Neural cell (in vitro differentiated cells): Measurements from ENCODE around the gene ACAP3. TPM values are rescaled to one million over a fixed set of nuclear protein-coding genes. Genes with fewer than 3 reads are reported as not detected.

Experiments used
- H2AFZ ChIP-seq: fragments of 200-600, 300-800 bp; sonication (generic), shearing (Covaris generic); 2 replicates; pipeline ENCODE4 v1.6.0; 2014; ENCODE audit warnings: low read depth, mild to moderate bottlenecking, antibody characterized with exemption, low read length, moderate library complexity
- H3F3A ChIP-seq: fragments of 200-600 bp; shearing (Covaris generic); 2 replicates; pipeline ENCODE4 v1.6.1; 2016; ENCODE audit warnings: mild to moderate bottlenecking, moderate library complexity, mixed read lengths, antibody characterized with exemption, low read length; ENCODE audit not compliant: insufficient read depth, poor library complexity, severe bottlenecking
- H3K27ac ChIP-seq: fragments of 200-600, 300-800 bp; sonication (generic), shearing (Covaris generic); 2 replicates; pipeline ENCODE4 v1.5.1; 2014; ENCODE audit warnings: mild to moderate bottlenecking, low read length, moderate library complexity
- H3K27me3 ChIP-seq: fragments of 300-800, 200-600 bp; sonication (generic), shearing (Covaris generic); 2 replicates; pipeline ENCODE4 v1.6.0; 2014; ENCODE audit warnings: mild to moderate bottlenecking, low read depth, low read length, moderate library complexity; ENCODE audit not compliant: insufficient read depth
- H3K36me3 ChIP-seq: fragments of 300-800, 200-600 bp; sonication (generic), shearing (Covaris generic); 2 replicates; pipeline ENCODE4 v1.5.1; 2014; ENCODE audit warnings: mild to moderate bottlenecking, antibody characterized with exemption, low read length, moderate library complexity; ENCODE audit not compliant: insufficient read depth
- H3K4me2 ChIP-seq: fragments of 300-800, 200-600 bp; sonication (generic), shearing (Covaris generic); 2 replicates; pipeline ENCODE4 v1.6.0; 2014; ENCODE audit warnings: mild to moderate bottlenecking, low read length
- H3K4me3 ChIP-seq: fragments of 300-800, 200-600 bp; sonication (generic), shearing (Covaris generic); 2 replicates; pipeline ENCODE4 v1.5.1; 2014; ENCODE audit warnings: mild to moderate bottlenecking, low read length, moderate library complexity
- H3K79me2 ChIP-seq: fragments of 200-600 bp; shearing (Covaris generic); replicated peaks from 2 replicates; pipeline ENCODE4 v1.6.0; 2014; ENCODE audit warnings: mild to moderate bottlenecking, low read length, moderate library complexity; ENCODE audit not compliant: insufficient read depth
- H3K9ac ChIP-seq: fragments of 300-800, 200-600 bp; sonication (generic), shearing (Covaris generic); 2 replicates; pipeline ENCODE4 v1.6.1; 2016; ENCODE audit warnings: mild to moderate bottlenecking, low read length, mixed read lengths
- H3K9me2 ChIP-seq: fragments of 200-600 bp; shearing (Covaris generic); 2 replicates; pipeline ENCODE4 v1.6.1; 2016; ENCODE audit warnings: mild to moderate bottlenecking, low read length, mixed read lengths; ENCODE audit not compliant: insufficient read depth
- H3K9me3 ChIP-seq: fragments of 200-600, 300-800 bp; sonication (generic), shearing (Covaris generic); 2 replicates; pipeline ENCODE4 v1.6.1; 2016; ENCODE audit warnings: mild to moderate bottlenecking, mixed run types, low read length, moderate library complexity, mixed read lengths
- H4K20me1 ChIP-seq: fragments of 200-600 bp; shearing (Covaris generic); 2 replicates; pipeline ENCODE4 v1.6.1; 2016; ENCODE audit warnings: mild to moderate bottlenecking, mixed run types; ENCODE audit not compliant: insufficient read depth
- EP300 ChIP-seq: fragments of 450-650 bp; conservative IDR thresholded peaks from 2 replicates; pipeline ENCODE4 v1.6.1; 2014; ENCODE audit warnings: antibody characterized with exemption, mild to moderate bottlenecking, moderate library complexity; ENCODE audit not compliant: poor library complexity, severe bottlenecking
- MXI1 ChIP-seq: fragments of 450-650 bp; conservative IDR thresholded peaks from 2 replicates; pipeline ENCODE4 v1.6.1; 2014; ENCODE audit warnings: antibody characterized with exemption, mild to moderate bottlenecking; ENCODE audit not compliant: poor library complexity, severe bottlenecking
- POLR2AphosphoS5 ChIP-seq: IDR thresholded peaks from 2 replicates; pipeline ENCODE4 v1.6.1; 2012
- RAD21 ChIP-seq: fragments of 450-650 bp; conservative IDR thresholded peaks from 2 replicates; pipeline ENCODE4 v1.6.1; 2014; ENCODE audit warnings: antibody characterized with exemption, mild to moderate bottlenecking, moderate library complexity
- SMC3 ChIP-seq: fragments of 450-650 bp; conservative IDR thresholded peaks from 2 replicates; pipeline ENCODE4 v1.6.1; 2014; ENCODE audit warnings: antibody characterized with exemption, mild to moderate bottlenecking, moderate library complexity; ENCODE audit not compliant: poor library complexity
- TAF1 ChIP-seq: IDR thresholded peaks from 2 replicates; pipeline ENCODE4 v1.6.1; 2012; ENCODE audit warnings: low read depth
- polyA plus RNA-seq: library from polyadenylated mRNA; depleted of rRNA; stranded (reverse); fragments of >200 nt; gene quantifications from 2 replicates; pipeline ENCODE4 v1.2.3, GENCODE V29; 2014
- TF ChIP-seq, protein P1 (sequence below): fragments of 450-650 bp; IDR thresholded peaks from 2 replicates; pipeline ENCODE4 v1.5.1; 2014; ENCODE audit warnings: antibody characterized with exemption, mild to moderate bottlenecking, moderate library complexity; ENCODE audit not compliant: poor library complexity, severe bottlenecking
- TF ChIP-seq, protein P2 (sequence below): IDR thresholded peaks from 2 replicates; pipeline ENCODE4 v1.6.1; 2012; ENCODE audit warnings: borderline replicate concordance

ACAP3 gene
- polyA plus RNA-seq, 1 donor from 2014 or later, result 186 TPM

- no peaks in the 10 kb centered on the region for H3K36me3 ChIP-seq
- no peak within 1 kb of the TSS for H2AFZ ChIP-seq
- no peaks in the 10 kb centered on the region for H4K20me1 ChIP-seq
- H3K9me3 ChIP-seq, result no peaks in the 10 kb centered on the region
- TF ChIP-seq SMC3, result no peak
- TF ChIP-seq POLR2AphosphoS5, result no peak
- TF ChIP-seq, protein P1, sequence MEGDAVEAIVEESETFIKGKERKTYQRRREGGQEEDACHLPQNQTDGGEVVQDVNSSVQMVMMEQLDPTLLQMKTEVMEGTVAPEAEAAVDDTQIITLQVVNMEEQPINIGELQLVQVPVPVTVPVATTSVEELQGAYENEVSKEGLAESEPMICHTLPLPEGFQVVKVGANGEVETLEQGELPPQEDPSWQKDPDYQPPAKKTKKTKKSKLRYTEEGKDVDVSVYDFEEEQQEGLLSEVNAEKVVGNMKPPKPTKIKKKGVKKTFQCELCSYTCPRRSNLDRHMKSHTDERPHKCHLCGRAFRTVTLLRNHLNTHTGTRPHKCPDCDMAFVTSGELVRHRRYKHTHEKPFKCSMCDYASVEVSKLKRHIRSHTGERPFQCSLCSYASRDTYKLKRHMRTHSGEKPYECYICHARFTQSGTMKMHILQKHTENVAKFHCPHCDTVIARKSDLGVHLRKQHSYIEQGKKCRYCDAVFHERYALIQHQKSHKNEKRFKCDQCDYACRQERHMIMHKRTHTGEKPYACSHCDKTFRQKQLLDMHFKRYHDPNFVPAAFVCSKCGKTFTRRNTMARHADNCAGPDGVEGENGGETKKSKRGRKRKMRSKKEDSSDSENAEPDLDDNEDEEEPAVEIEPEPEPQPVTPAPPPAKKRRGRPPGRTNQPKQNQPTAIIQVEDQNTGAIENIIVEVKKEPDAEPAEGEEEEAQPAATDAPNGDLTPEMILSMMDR, result no peak
- TF ChIP-seq, protein P2, sequence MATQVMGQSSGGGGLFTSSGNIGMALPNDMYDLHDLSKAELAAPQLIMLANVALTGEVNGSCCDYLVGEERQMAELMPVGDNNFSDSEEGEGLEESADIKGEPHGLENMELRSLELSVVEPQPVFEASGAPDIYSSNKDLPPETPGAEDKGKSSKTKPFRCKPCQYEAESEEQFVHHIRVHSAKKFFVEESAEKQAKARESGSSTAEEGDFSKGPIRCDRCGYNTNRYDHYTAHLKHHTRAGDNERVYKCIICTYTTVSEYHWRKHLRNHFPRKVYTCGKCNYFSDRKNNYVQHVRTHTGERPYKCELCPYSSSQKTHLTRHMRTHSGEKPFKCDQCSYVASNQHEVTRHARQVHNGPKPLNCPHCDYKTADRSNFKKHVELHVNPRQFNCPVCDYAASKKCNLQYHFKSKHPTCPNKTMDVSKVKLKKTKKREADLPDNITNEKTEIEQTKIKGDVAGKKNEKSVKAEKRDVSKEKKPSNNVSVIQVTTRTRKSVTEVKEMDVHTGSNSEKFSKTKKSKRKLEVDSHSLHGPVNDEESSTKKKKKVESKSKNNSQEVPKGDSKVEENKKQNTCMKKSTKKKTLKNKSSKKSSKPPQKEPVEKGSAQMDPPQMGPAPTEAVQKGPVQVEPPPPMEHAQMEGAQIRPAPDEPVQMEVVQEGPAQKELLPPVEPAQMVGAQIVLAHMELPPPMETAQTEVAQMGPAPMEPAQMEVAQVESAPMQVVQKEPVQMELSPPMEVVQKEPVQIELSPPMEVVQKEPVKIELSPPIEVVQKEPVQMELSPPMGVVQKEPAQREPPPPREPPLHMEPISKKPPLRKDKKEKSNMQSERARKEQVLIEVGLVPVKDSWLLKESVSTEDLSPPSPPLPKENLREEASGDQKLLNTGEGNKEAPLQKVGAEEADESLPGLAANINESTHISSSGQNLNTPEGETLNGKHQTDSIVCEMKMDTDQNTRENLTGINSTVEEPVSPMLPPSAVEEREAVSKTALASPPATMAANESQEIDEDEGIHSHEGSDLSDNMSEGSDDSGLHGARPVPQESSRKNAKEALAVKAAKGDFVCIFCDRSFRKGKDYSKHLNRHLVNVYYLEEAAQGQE, result no peak
- no peak for TF ChIP-seq EP300
- TF ChIP-seq RAD21, result no peak
- H3K9me2 ChIP-seq, result no peaks in the 10 kb centered on the region
- H3K4me3 ChIP-seq, result no peak within 1 kb of the TSS
- no peak within 1 kb of the TSS for H3K4me2 ChIP-seq
- no peak within 1 kb of the TSS for H3K9ac ChIP-seq
- no peaks in the 10 kb centered on the region for H3F3A ChIP-seq
- H3K27me3 ChIP-seq, result no peaks in the 10 kb centered on the region
- H3K79me2 ChIP-seq, result peaks cover 2% of the 10 kb centered on the region
- no peak within 1 kb of the TSS for H3K27ac ChIP-seq
Measured at GRCh38 chr1:1331068-1331965, 23.6 kb upstream of the ACAP3 start, which contains the start of gene TAS1R3. TSS of gene TAS1R3 (plus strand) at chr1:1331280. CDS start at chr1:1331346, 66 bp downstream.

DNA sequence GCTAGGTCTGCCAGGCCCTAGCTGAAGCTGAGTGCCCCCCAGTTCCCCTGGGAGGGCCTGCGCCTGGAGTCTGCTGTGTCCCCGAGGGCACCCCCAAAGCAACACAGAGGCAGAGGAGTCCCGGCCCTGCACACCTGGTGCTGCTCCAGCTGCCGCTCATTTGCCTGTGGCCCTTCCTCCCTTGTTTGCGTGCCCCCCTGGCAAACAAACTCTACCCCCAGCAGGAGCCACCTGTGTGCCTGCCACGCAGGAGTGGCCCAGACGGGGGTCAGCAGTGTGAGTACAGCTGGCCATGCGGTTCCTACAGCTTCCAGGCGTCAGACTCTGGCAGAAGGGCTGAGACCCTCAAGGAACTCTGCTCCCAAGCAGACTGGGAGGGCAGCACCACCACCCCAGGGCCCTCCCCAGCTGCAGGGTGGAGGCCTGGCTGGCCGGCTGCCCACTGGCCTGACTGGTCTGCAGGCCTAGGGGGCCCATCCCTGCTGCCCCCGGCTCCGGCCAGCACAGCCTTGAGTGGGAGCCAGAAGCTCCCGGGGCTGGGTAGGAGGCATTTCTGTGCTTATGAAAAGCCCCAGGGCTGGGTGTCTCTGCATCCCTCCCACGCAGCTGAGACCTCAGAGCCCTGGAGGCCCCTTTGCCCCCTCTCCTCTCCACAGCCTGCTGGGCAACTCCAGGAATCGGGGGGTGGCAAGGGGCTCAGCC, 22.8 kb upstream of the ACAP3 start:
- no peak for TF ChIP-seq RAD21
- TF ChIP-seq, protein P1, result no peak
- no peak for TF ChIP-seq EP300
- no peak for TF ChIP-seq TAF1
- TF ChIP-seq, protein P2, result no peak
- no peak for TF ChIP-seq MXI1
- no peak overlapping the region for H2AFZ ChIP-seq
- H3K4me3 ChIP-seq, result no peak overlapping the region
- H3K4me2 ChIP-seq, result no peak overlapping the region
- H3K27me3 ChIP-seq, result no peaks in the 10 kb centered on the region
- H3K79me2 ChIP-seq, result peaks cover 9% of the 10 kb centered on the region
- H3K27ac ChIP-seq, result no peak overlapping the region
- H3K9me3 ChIP-seq, result no peaks in the 10 kb centered on the region
- H3F3A ChIP-seq, result no peaks in the 10 kb centered on the region
- no peaks in the 10 kb centered on the region for H4K20me1 ChIP-seq
- no peaks in the 10 kb centered on the region for H3K9me2 ChIP-seq
- no peaks in the 10 kb centered on the region for H3K36me3 ChIP-seq
- H3K9ac ChIP-seq, result no peak overlapping the region
